ENCODE measurements around the gene RGL2.
"Not testable (repeated sequence)": the region's sequence is repeated elsewhere in the genome, so short reads cannot be mapped to it uniquely, and the experiment has no call there.

Gene RGL2

DNA sequence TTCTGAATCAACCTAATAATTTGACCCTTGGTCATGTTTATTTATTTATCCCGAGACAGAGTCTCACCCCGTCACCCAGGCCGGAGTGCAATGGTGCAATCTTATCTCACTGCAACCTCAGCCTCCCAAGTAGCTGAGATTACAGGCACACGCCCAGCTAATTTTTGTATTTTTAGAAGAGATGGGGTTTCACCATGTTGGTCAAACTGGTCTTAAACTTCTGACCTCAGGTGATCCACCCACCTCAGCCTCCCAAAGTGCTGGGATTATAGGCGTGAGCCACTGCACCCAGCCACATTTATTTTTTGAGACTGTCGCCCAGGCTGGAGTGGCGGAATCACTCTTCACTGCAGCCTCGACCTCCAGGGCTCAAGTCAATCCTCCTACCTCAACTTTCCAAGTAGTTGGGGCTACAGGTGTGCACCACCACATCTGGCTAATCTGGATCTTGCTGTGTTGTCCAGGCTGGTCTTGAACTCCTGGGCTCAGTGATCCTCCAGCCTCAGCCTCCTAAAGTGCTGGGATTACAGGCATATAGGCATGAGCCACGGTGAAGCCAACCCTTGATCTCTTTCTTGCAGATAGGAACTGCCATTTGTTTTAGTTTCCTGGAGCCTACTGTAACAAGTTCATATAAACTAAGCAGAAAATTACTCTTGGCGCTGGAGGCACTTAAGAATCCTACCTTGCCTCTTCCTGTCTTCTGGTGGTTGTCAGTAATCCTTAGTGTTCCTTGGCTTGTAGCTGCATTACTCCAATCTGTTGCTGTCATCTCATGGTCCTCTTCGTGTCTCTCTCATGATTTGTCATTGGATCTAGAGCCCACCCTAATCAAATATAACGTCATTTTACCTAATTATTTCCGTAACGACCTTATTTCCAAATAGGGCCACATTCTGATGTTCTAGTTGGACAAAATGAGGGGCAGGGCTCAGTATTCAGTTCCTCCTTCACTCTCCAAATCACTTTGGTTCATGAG lies 24.5 kb downstream of the RGL2 start:
- no peak for DNase-seq (ENCODE audit: low read depth)

DNA sequence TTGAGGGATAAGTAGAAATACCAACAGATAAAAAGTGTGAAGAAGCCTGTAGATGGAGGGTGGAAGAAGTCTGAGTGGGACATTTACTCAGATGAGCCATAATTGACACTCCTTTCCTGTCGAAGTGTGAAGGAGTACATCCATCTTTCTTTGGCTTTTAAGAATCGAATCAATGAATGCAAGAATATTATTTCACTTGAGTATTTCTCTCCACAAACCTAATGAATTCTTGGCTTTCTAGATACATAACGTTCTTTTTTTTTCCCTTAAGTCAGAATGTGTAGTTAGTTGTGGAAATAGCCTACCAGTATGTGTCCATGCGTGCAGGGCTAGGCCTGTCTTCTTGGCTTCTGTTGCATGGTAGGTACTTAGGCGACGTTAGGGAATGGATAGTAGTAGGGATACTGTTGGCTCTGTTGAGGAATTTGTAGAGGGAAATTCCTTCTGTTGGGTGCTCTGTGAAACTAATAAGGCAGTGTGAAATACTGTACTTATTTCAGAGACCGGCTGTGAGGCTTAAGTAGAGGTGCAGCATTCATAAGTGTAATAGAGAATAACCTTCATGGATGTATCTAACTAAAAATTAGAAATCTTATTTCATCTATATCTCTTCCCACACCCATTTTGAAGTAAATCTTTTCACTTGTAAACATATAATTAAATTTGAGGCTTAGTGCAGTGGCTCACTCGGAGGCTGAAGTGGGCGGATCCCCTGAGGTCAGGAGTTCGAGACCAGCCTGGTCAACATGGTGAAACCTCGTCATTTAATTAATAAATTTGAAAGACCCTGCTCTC lies 25.4 kb downstream of the RGL2 start:
- DNase-seq (ENCODE audit: low read depth): no peak

DNA sequence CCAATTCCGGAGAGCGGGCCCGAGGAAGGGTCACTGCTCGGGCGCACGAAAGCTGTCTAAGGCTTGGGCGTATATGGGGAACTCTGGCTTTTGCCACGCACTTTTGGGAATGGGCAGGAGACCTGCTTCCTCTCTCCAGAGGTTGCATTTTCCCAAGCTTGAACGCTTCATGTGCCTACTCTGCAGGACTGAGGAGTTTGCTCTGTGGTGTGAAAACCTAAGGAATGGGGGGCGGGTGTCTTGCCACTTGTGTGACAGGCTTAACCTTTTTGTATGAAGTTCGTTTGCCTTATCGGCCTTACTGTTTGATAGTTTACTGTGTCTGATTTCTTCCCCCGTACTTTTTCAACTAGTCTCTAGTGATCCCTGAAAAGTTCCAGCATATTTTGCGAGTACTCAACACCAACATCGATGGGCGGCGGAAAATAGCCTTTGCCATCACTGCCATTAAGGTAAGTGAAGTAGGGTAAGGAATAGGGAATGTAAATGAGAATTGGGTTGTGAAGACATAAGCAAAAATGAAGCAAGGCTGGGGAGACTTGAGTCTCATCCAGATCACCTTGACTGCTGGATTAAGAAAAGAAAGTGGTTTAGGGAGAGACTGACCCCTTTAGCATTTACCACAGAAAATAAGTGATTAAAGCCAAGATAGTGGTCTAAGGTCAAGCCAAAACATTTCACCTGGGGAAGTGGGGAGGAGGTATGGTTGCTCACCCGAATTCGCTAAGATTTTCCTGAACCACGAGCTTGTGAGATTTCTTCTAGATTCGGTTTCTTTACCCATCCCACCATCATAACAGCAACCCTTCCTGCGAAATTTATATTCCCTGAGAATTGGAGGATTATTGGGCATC lies 26.2 kb downstream of the RGL2 start:
- no peak for DNase-seq (ENCODE audit: low read depth)

DNA sequence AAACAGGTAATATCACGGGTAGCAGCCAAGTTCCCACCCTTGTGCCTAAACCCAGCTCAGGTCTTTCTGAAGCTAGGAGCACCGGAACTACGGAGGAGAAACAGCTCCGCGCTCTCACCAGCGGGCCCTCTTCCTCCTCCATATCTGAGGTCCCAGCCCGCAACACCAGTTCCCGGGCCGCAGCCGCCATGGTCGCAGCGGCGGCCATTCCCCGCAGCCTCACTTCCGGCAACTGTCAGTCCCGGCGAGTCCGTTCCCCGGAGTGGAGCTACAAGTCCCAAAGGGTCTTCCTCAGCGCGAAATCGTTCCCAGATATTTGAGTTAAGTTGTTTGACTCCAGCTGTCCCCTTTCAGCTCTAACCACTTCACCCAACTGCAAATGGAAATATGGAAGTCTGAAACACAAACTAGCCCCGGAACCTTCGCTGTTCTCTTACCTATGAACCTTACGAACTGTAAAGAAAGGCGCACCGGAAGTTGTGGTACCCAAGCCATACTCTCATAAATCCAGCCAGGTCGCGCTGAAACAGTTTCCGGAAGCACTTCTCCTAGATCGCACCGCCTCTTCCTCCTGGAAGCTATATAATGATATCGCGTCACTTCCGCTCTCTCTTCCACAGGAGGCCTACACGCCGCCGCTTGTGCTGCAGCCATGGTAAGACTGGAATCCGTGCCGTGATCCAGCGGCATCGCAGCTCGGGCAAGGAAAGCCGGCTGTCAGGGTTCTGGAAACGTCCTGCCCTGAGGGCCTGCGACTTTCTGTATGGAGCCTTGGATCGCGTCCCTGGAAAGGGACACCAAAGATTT lies 27.1 kb downstream of the RGL2 start, which contains the start of the genes RPS18 and VPS52:
Gene RPS18, plus strand, starts transcription at position 608 of the 807 bp plus-strand sequence. Its CDS starts 45 bp downstream, at position 653.
Gene VPS52, minus strand, starts transcription at position 409 of the 807 bp plus-strand sequence. Its CDS starts 201 bp downstream, at position 208.
- peak; percentile 98 for DNase-seq (ENCODE audit: low read depth)

DNA sequence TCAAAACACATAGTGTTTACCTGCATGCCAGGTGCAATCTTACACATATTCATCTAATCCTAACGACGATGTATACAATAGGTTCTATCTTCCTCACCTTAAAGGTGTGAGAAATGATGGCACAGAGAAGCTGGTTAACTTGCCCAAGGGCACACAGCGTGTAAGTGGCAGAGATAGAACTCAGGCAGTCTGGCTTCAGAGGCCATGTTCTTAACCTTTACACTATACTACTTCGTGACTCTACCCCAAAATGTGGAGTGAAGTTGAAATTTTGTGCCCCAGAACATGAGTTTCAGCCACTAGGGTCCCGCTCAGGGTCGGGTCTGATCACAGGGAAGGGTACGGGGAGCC lies 27.6 kb downstream of the RGL2 start:
- no peak for DNase-seq (ENCODE audit: low read depth)

DNA sequence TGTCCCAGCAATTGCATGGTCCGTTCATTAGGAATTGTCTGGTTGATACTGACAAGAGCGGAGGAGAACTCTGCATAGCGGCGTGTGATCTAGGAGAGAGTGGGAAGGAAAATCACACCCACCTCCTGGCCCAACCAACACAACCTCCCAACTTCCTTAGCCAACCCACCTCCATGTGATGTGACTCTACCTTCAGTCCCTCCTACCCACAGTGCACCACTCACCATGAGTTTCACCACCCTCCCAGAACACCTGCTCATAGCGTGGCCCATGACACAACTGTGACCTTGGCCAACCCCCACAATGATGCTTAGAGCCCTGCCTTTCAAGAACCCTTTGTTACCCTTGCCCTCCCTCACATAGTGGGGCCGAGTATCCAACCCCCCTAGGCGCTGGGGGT lies 34.7 kb downstream of the RGL2 start:
- DNase-seq (ENCODE audit: low read depth): no peak

DNA sequence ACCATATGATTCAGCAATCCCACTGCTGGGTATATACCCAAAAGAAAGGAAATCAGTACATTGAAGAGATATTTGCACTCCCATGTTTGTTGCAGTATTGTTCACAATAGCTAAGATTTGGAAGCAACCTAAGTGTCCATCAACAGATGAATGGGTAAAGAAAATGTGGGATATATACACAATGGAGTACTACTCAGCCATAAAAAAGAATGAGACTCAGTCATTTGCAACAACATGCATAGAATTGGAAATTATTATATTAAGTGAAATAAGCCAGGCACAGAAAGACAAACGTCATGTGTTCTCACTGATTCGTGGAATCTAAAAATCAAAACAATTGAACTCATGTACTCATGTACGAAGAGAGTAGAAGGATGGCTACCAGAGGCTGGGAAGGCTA lies 36.3 kb downstream of the RGL2 start:
- DNase-seq (ENCODE audit: low read depth): not testable (repeated sequence)

DNA sequence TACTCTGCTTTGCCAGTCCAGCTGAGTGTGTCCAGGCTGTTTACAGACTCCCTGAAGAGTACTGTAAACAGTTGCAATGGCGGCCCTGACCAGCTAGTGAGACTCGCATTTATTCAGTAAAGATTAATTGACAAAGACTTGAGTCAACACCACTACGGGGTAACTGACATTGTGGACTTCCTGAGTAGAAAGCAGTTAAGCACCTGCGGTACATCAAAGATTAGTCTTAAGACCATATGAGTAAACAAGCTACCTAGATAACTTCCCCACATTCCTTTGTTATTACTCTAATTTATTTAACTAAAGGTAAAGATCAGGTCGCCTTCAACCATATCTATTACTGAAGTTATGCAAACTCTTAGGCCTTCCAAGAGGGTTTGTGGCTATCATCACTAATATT lies 39.7 kb downstream of the RGL2 start:
- no peak for DNase-seq (ENCODE audit: low read depth)

DNA sequence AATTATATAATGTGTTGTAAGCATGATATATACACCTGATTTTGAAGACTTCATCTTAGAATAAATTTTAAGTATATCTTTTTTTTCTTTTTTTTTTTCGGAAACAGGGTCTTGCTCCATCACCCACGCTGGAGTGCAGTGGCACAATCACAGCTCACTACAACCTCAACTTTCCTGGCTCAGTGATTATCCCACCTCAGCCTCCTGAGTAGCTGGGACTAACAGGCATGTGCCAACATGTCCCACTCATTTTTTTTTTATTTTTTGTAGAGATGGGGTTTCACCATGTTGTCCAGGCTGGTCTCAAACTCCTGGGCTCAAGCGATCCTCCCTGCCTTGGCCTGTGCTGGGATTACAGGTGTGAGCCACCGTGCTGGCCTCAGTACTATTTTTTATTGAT lies 44.2 kb downstream of the RGL2 start:
- no peak for DNase-seq (ENCODE audit: low read depth)

DNA sequence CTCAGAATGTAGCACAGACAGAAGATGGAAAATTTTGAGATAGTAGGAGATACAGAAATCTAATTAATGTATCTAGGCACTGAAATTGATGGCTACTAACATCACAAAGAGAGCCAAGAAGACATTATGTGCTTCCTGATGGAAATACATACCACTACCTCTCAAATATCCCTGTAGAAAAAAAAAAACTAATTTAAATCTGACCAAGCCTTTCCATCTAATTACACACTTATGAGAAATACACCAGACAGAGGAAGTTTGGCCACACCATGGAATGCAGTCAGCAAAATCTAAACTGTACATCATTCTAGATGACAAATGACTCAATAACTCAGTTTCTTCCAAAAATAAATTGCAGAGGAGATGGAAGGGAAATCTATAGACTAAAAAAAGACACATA lies 46.0 kb downstream of the RGL2 start:
- no peak for DNase-seq (ENCODE audit: low read depth)

DNA sequence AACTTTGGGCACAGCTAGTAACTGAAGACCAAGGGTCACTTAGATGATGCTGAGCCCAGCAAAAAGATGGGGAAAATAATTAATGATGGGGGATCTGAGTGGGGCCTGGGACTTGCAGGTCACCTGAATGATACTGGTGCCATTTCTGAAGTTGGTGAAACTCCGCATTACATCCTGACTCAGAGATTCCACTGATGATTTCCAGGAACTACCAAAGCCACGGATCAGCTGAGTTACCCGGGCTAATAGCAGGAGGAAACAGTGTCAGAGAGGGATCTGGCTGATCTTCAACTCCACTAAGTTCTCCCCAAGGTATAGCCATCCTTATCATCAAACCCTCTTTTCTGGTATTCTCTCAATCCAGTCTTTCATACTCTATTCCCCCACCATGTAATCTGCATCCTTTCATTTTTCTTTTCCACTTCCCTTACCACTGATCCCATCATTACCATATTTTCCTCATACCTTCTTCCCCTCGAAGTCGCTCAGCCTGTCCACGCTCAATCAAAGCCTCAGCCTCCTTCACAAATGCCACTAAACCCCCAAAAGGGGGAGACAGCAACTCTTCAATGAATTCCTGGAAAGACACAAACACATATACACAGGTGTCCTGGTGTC lies 47.2 kb downstream of the RGL2 start:
- DNase-seq (ENCODE audit: low read depth): no peak

DNA sequence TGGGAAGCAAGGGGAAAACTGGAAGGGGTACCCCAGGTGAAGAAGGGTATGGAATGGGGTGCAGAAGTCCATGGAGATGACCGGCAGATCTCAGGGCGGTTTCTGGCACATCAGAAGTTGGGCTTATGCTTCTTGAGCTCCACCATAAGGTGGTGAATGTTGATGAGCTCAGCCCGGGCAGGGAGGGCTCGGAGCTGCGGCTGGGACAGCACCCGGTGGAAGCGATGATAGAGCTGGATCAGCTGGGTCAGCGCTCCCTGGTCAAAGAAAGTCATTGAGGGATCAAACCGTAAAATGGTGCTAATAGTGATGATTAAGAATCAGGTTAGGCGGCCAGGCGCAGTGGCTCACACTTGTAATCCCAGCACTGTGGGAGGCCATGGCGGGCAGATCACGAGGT lies 48.0 kb downstream of the RGL2 start:
- no peak for DNase-seq (ENCODE audit: low read depth)

DNA sequence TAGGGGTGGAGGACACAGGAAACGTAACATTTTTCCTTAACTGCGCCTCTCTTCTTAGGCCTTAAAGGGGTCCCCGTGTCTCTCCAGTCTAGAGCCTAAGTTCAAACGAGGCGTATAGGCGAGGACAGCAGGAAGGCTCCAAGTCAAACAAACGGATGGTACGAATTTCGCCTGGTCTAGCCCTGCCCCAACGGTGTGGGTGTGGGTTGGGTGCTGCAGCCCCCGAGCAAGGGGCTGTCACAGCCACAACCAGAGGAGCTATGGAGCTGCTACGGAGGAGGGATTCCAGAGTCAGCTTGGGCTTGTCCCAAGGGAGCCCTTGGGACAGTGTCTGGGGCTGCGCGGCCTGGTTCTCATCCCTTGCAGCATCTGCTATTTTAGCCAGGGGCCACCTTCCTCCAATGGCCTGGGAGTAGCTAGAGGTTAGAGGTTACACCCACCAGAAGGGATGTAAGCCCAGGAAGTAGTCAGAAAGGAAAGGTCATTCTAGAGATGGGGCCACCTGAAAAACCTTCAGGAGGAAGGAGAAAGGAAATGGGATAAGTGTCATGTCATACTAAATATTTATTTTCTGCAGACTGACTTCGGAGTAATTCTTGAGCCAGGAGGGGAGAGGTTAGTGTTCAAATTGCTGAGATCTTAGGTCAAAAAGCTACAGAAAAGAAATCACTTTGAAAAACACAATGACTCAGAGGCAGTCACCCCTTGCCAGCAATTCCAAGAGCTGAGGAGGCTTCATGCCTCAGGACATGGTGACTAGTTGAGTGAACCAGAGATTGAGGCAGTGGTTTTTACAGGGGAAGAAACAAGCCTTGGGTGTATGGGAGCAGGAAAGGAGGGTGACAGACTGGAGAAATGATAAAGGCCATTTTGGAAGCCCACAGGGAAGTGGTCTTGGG lies 48.8 kb downstream of the RGL2 start:
- DNase-seq (ENCODE audit: low read depth): peak; percentile 54

DNA sequence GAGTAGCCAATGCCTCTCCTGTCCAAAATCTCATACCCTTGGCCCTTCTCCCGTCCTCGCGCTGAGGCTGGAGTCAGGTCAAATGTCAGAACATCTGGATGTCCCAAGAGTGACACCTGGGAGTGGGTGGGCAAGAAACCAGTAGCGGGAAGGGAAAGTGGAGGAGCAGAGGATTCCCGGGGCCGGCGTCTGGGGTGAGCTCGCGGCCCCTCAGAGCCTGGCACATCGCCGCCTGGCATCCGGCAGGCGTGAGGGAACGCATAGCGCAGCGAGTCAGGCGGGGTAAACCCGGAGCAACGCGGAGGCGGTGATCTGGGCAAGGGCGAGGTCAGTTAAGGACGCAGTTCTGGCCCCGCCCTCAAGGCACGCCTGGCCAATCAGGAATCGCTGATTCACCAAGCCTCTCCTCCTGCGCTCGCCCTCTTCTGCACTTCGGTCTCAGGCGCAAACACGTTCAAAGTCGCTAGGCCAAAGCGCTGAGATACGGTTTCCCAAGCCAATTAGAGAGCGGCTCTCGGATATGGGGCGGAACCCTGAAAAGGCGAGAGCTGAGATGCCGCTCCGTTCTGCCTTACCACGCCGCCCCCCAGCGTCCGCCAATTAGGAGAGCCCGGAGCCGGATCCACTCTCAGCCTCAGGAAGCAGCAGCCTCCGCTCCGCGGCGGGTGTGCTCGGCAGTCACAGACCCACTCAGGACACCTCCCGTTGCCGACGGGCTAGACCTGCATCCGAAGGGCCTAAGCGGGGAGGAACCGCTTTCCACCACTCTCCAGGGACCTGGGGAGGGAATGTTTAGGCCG lies 49.6 kb downstream of the RGL2 start:
- peak; percentile 100 for DNase-seq (ENCODE audit: low read depth)

DNA sequence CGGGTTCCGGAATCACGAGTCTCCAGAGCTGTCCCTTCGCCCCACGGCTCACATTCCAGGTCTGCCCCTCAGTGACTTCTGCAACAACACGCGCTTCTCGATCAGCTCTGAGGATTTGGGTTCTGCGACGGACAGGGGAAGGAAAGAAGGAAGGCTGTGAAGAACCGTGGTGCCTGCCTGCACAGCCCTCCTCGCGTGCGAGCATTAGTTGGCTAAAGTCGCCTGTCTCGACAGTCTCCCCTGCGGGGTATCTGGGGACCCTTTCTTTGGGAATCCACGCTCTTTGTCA lies 50.2 kb downstream of the RGL2 start:
- DNase-seq (ENCODE audit: low read depth): no peak

DNA sequence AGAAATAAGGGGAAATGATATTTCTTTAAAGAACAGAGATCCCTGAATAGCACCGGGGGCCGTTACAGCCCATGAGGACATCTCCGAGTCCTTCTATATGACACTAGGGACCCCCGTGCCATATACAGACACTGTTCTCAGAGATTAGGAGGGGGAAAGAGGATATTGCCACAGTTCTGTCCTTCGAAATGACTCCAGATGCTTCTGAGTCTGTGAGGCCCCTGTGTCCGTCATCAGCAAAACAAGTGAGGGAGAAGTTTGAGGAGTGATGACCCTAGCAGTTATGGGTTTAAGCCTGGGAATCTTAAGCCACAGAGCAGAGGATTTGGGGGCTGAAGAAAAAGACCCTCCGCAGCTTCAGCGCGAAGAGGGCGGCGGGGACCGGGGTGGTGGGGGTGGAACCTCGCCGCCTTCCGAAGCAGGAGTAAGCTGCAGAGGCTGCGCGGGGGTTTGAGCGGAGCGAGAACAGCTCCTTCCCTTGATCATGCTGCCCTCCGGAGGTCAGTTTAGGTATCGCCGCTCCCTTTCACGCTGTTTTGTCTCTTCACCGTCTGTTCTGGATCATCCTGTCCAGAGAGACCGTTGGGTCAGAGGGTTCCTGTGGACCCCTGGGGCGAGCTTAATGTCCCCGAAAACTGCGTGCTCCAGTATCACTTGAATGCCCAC lies 50.6 kb downstream of the RGL2 start:
- peak; percentile 77 for DNase-seq (ENCODE audit: low read depth)

DNA sequence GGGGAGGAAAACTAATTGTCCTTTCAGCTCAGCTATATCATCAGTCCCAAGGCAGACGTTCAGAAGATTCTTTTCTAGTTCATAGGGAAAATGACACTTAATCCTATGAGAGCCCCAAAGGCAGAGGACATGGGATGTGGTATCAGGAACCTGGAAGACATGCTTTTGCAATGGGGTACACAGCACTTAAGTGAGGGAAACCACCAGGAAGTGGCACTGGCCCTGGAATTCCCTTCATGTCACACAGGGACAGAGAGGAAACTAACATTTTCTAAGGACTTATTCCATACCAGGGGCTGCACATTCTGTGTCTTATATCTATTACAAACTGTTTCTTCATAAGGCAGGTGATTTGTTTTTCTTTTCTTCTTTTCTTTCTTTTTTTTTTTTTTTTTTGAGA lies 55.3 kb downstream of the RGL2 start:
- DNase-seq (ENCODE audit: low read depth): no peak

DNA sequence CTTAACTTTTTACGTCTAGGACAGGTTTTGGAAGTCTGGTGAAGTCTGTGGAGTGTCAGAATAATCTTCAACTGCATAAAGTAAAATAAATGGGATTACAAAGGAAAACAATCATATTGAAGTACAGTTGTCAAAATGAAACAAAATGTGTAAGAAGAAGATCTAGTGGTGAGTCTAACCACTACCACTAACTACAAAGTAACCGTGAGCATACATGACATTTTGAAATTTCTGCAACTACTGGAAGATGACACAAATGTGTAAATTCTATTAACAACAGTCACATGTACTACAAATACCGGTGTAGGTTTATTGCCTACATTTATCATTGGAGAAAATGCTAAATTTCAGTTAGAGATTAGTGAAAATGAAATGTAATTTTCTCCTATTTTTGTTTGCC lies 56.8 kb downstream of the RGL2 start:
- DNase-seq (ENCODE audit: low read depth): no peak

Measured in fibroblast of the conjunctiva (primary cell).